ENCODE data around the gene RERG. TPM values are rescaled to one million over a fixed set of nuclear protein-coding genes. Genes with fewer than 3 reads are reported as not detected.
A peak's percentile ranks its signal among the peaks of the same experiment; 100 is the strongest.

RERG gene
- total RNA-seq, 1 experiment from 2014 or later: 0.50 TPM

DNA sequence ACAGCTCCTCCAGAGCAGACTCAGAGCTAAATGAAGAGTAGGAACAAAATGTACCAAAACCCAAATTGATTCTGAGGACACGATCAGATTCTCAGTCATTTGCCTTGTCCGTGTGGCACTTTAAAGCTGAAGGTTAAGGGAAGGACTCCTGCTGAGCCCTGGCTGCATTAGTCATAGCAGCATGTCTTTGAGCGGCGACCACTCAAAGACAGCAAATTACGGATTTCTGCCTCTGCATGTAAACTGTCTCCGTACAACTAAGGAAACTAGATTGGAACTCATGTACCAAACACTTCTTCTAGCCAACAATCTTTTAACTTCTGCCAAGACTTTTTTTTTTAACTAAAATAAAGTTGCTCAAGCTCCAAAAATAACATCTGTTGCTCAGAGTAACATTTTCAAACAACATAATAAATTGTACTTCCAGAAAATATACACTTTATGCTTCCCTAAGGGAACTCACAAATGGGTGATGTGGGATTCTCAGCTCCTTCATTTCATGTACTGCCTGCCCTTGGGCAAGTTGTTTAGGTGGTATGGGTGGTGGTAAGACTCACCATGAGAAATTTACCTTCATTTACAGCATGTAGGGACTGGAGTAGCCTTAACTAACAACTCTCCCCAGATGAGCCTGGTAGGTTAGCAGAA, 56.1 kb downstream of the RERG start:
- POLR2A ChIA-PET (ENCODE audit: unreplicated experiment): no interaction called here
- H3K27ac ChIP-seq: no peak overlapping the region
- no TSS peak for BruUV-seq (replicated peaks)
- no peak overlapping the region for H2AFZ ChIP-seq
- DNase-seq: no peak
- no peaks in the 10 kb centered on the region for H3K27me3 ChIP-seq (ENCODE audit: insufficient read depth, low read depth)
- TF ChIP-seq EZH2 (IDR thresholded peaks at IDR 0.05; ENCODE audit: low read depth) (no peak), CTCF (conservative IDR thresholded peaks at IDR 0.05) (no peak)
- intact Hi-C loops (cut with micrococcal nuclease; ENCODE audit: unreplicated experiment): no loop called here
- H3K9me3 ChIP-seq (ENCODE audit: insufficient read depth, low read depth): no peaks in the 10 kb centered on the region; the same call in 1 of the 2 replicates
- H3K79me2 ChIP-seq (ENCODE audit: low read depth): no peaks in the 10 kb centered on the region
- no peaks in the 10 kb centered on the region for H4K20me1 ChIP-seq (ENCODE audit: insufficient read depth)
- no peak overlapping the region for H3K4me3 ChIP-seq
- H3F3A ChIP-seq (ENCODE audit: insufficient read depth, low read depth): peaks cover 7% of the 10 kb centered on the region; the same call in 1 of the 2 replicates
- no peaks in the 10 kb centered on the region for H3K9me2 ChIP-seq (ENCODE audit: insufficient read depth)
- CTCF ChIA-PET: no interaction called here
- no peak overlapping the region for H3K4me2 ChIP-seq
- H3K36me3 ChIP-seq (ENCODE audit: low read depth): no peaks in the 10 kb centered on the region
- peaks cover 14% of the 10 kb centered on the region; the same call in 1 of the 2 replicates for H3K4me1 ChIP-seq (replicated peaks; ENCODE audit: insufficient read depth)

DNA sequence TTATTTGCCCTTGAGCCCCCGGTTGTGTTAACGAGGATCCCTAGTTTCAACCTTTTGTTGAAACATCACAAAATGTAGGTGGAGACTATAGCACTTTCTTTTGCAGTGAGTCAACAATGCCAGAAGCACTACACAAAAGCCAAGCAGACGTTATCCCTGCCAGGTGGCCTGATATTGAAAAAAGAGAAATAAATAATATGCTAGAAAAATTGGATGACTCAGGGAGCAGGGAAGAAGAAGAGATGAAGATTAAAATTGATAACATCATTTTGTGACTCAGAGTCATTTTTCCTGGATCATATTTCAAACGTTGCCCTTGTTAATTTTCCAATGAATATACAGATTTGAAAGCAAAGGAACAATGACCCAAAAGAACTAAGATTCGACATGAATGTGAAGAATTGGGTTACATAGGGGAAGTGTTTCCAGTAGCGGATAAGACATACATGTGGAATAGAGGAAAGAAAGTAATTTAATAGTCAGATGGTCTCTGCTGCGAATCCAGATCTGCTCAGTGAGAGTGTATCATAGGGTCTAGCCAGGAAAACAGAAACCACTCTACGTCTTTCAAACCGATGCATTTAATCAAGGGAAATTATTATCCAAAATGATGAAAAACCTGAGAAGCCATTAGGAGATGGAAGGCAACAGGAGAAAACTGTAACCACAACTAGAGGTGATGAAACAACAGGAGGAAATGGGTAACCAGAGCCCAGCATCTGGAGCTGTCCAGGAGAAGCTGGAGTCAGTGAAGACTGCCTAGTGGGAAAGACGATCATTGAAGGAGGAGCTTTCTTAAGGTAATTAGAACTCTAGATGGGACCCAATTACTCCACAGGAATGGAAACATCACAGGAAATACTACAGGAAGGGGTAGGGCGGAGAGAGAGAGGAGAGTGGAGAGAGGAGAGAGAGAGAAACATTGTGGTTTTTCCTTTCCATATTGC, 57.9 kb downstream of the RERG start:
- Histone ChIP-seq H3K4me1 (replicated peaks; ENCODE audit: insufficient read depth) (peaks cover 14% of the 10 kb centered on the region; the same call in 1 of the 2 replicates), H3K4me3 (no peak overlapping the region), H3K36me3 (ENCODE audit: low read depth) (no peaks in the 10 kb centered on the region), H4K20me1 (ENCODE audit: insufficient read depth) (no peaks in the 10 kb centered on the region), H2AFZ (no peak overlapping the region), H3K9me3 (ENCODE audit: insufficient read depth, low read depth) (no peaks in the 10 kb centered on the region; the same call in 1 of the 2 replicates), H3K79me2 (ENCODE audit: low read depth) (no peaks in the 10 kb centered on the region), H3K27ac (no peak overlapping the region), H3K27me3 (ENCODE audit: insufficient read depth, low read depth) (no peaks in the 10 kb centered on the region), H3K9me2 (ENCODE audit: insufficient read depth) (no peaks in the 10 kb centered on the region), H3K4me2 (0 out of 2 replicates have a peak overlapping the region, but pooled peaks have one; percentile 12), H3F3A (ENCODE audit: insufficient read depth, low read depth) (peaks cover 7% of the 10 kb centered on the region; the same call in 1 of the 2 replicates)
- intact Hi-C loops (cut with micrococcal nuclease; ENCODE audit: unreplicated experiment): no loop called here
- TF ChIP-seq EZH2 (IDR thresholded peaks at IDR 0.05; ENCODE audit: low read depth) (no peak), CTCF (conservative IDR thresholded peaks at IDR 0.05) (no peak)
- ChIA-PET POLR2A (ENCODE audit: unreplicated experiment) (no interaction called here), CTCF (interaction anchor here (0.6 kb wide), 1 partner anchor 37 kb away, joined by 3 read pairs; no protein-coding TSS in a partner anchor)
- BruUV-seq (replicated peaks): no TSS peak
- no peak for DNase-seq

- ChIA-PET POLR2A (ENCODE audit: unreplicated experiment) (no interaction called here), CTCF (no interaction called here)
- no peaks in the 10 kb centered on the region for H4K20me1 ChIP-seq (ENCODE audit: insufficient read depth)
- intact Hi-C loops (cut with micrococcal nuclease; ENCODE audit: unreplicated experiment): loop anchor here (10.0 kb wide), 2 partner anchors 313 to 367 kb away; partner anchors contain the start of gene ART4
- H3K79me2 ChIP-seq (ENCODE audit: low read depth): no peaks in the 10 kb centered on the region
- H3K36me3 ChIP-seq (ENCODE audit: low read depth): no peaks in the 10 kb centered on the region
- no TSS peak for BruUV-seq (replicated peaks)
- no peak overlapping the region for H3K4me2 ChIP-seq
- H3K27ac ChIP-seq: no peak overlapping the region
- peaks cover 14% of the 10 kb centered on the region for H3K4me1 ChIP-seq (replicated peaks; ENCODE audit: insufficient read depth)
- H3K9me3 ChIP-seq (ENCODE audit: insufficient read depth, low read depth): no peaks in the 10 kb centered on the region; the same call in 1 of the 2 replicates
- peaks cover under 1% of the 10 kb centered on the region; the same call in 1 of the 2 replicates for H3F3A ChIP-seq (ENCODE audit: insufficient read depth, low read depth)
- H3K9me2 ChIP-seq (ENCODE audit: insufficient read depth): no peaks in the 10 kb centered on the region
- no peak for DNase-seq
- H3K4me3 ChIP-seq: no peak overlapping the region
- TF ChIP-seq CTCF (conservative IDR thresholded peaks at IDR 0.05) (no peak), EZH2 (IDR thresholded peaks at IDR 0.05; ENCODE audit: low read depth) (no peak)
- H2AFZ ChIP-seq: no peak overlapping the region
- H3K27me3 ChIP-seq (ENCODE audit: insufficient read depth, low read depth): no peaks in the 10 kb centered on the region
Measured at GRCh38 chr12:15158083-15158482, 63.1 kb downstream of the RERG start.

Measured in PC-9 (cell line).